ENCODE measurements around the gene LPIN2. TPM values are rescaled to one million over a fixed set of nuclear protein-coding genes. Genes with fewer than 3 reads are reported as not detected.
A peak's percentile ranks its signal among the peaks of the same experiment; 100 is the strongest.
"Not testable (repeated sequence)": the region's sequence is repeated elsewhere in the genome, so short reads cannot be mapped to it uniquely, and the experiment has no call there.

LPIN2 gene
- total RNA-seq, 1 experiment from 2014 or later, result 13.1 TPM

GRCh38 chr18:3005462-3005861 lies 7.5 kb downstream of the LPIN2 start:
- POLR2A ChIA-PET, result no interaction called here
- BruUV-seq (replicated peaks), result no TSS peak
- CTCF ChIA-PET, result no interaction called here

GRCh38 chr18:3003766-3004165 lies 9.2 kb downstream of the LPIN2 start:
- intact Hi-C loops (cut with micrococcal nuclease); DNase-seq (ENCODE audit: unreplicated experiment); H3K4me1 Mint-ChIP-seq (ENCODE audit: insufficient read depth, unreplicated experiment); H3K4me3 Mint-ChIP-seq (ENCODE audit: unreplicated experiment); H3K27me3 Mint-ChIP-seq (ENCODE audit: insufficient read depth, unreplicated experiment); BruUV-seq (replicated peaks); H3K9me3 Mint-ChIP-seq (ENCODE audit: unreplicated experiment); H3K27ac Mint-ChIP-seq (ENCODE audit: low read depth, unreplicated experiment): not testable (repeated sequence)
- ChIA-PET POLR2A (interaction anchor here (0.6 kb wide), 2 partner anchors 52 to 247 kb away, joined by 3 to 4 read pairs; no protein-coding TSS in a partner anchor), CTCF (interaction anchor here (0.8 kb wide), 1 partner anchor 14 kb away, joined by 3 read pairs; no protein-coding TSS in a partner anchor)
- H3K36me3 Mint-ChIP-seq (ENCODE audit: insufficient read depth, unreplicated experiment), result peaks cover 31% of the 10 kb centered on the region

More at GRCh38 chr18:3005462-3005861, 7.5 kb downstream of the LPIN2 start:
- intact Hi-C loops (cut with micrococcal nuclease), result no loop called here
- no peak overlapping the region for H3K27ac Mint-ChIP-seq (ENCODE audit: low read depth, unreplicated experiment)
- no peak for TF ChIP-seq CTCF (IDR thresholded peaks at IDR 0.05; ENCODE audit: unreplicated experiment)
- H3K9me3 Mint-ChIP-seq (ENCODE audit: unreplicated experiment), result no peaks in the 10 kb centered on the region
- no peaks in the 10 kb centered on the region for H3K27me3 Mint-ChIP-seq (ENCODE audit: insufficient read depth, unreplicated experiment)
- DNase-seq (ENCODE audit: unreplicated experiment), result no peak
- no peaks in the 10 kb centered on the region for H3K4me1 Mint-ChIP-seq (ENCODE audit: insufficient read depth, unreplicated experiment)
- peaks cover 26% of the 10 kb centered on the region for H3K36me3 Mint-ChIP-seq (ENCODE audit: insufficient read depth, unreplicated experiment)
- no peak overlapping the region for H3K4me3 Mint-ChIP-seq (ENCODE audit: unreplicated experiment)

GRCh38 chr18:3002732-3003131 lies 10.2 kb downstream of the LPIN2 start:
- no peak for DNase-seq (ENCODE audit: unreplicated experiment)
- no peaks in the 10 kb centered on the region for H3K9me3 Mint-ChIP-seq (ENCODE audit: unreplicated experiment)
- no TSS peak for BruUV-seq (replicated peaks)
- peaks cover 31% of the 10 kb centered on the region for H3K36me3 Mint-ChIP-seq (ENCODE audit: insufficient read depth, unreplicated experiment)
- CTCF ChIA-PET, result interaction anchor here (0.7 kb wide), 1 partner anchor 149 kb away, joined by 3 read pairs; no protein-coding TSS in a partner anchor
- TF ChIP-seq CTCF (IDR thresholded peaks at IDR 0.05; ENCODE audit: unreplicated experiment), result no peak
- POLR2A ChIA-PET, result interaction anchor here (0.6 to 1.7 kb wide), 3 partner anchors 8 to 26 kb away, joined by 3 to 5 read pairs (median 4); no protein-coding TSS in a partner anchor
- intact Hi-C loops (cut with micrococcal nuclease), result no loop called here
- no peaks in the 10 kb centered on the region for H3K27me3 Mint-ChIP-seq (ENCODE audit: insufficient read depth, unreplicated experiment)
- H3K4me1 Mint-ChIP-seq (ENCODE audit: insufficient read depth, unreplicated experiment), result peaks cover 11% of the 10 kb centered on the region
- H3K27ac Mint-ChIP-seq (ENCODE audit: low read depth, unreplicated experiment), result no peak overlapping the region
- no peak overlapping the region for H3K4me3 Mint-ChIP-seq (ENCODE audit: unreplicated experiment)

GRCh38 chr18:2998644-2999043 lies 14.3 kb downstream of the LPIN2 start:
- BruUV-seq (replicated peaks), result no TSS peak
- DNase-seq (ENCODE audit: unreplicated experiment), result no peak
- Mint-ChIP-seq H3K4me3 (ENCODE audit: unreplicated experiment) (no peak overlapping the region), H3K27me3 (ENCODE audit: insufficient read depth, unreplicated experiment) (no peaks in the 10 kb centered on the region), H3K27ac (ENCODE audit: low read depth, unreplicated experiment) (peak overlapping the region; percentile 95), H3K36me3 (ENCODE audit: insufficient read depth, unreplicated experiment) (peaks cover 25% of the 10 kb centered on the region), H3K9me3 (ENCODE audit: unreplicated experiment) (no peaks in the 10 kb centered on the region), H3K4me1 (ENCODE audit: insufficient read depth, unreplicated experiment) (peaks cover 18% of the 10 kb centered on the region)
- ChIA-PET CTCF (interaction anchor here (0.6 to 3.4 kb wide), 4 partner anchors 11 to 598 kb away, joined by 3 to 21 read pairs (median 3); no protein-coding TSS in a partner anchor), POLR2A (interaction anchor here (1.0 kb wide), 1 partner anchor 12 kb away, joined by 5 read pairs; no protein-coding TSS in a partner anchor)
- no peak for TF ChIP-seq CTCF (IDR thresholded peaks at IDR 0.05; ENCODE audit: unreplicated experiment)
- intact Hi-C loops (cut with micrococcal nuclease), result no loop called here
